ENCODE results near the gene SUFU.

Gene SUFU

GRCh38 chr10:102470579-102471546 is 32.9 kb upstream of the SUFU start:
- no peak overlapping the region for H3K27ac Mint-ChIP-seq
- H3K4me3 Mint-ChIP-seq, result no peak overlapping the region
- no peaks in the 10 kb centered on the region for H3K27me3 Mint-ChIP-seq

DNA sequence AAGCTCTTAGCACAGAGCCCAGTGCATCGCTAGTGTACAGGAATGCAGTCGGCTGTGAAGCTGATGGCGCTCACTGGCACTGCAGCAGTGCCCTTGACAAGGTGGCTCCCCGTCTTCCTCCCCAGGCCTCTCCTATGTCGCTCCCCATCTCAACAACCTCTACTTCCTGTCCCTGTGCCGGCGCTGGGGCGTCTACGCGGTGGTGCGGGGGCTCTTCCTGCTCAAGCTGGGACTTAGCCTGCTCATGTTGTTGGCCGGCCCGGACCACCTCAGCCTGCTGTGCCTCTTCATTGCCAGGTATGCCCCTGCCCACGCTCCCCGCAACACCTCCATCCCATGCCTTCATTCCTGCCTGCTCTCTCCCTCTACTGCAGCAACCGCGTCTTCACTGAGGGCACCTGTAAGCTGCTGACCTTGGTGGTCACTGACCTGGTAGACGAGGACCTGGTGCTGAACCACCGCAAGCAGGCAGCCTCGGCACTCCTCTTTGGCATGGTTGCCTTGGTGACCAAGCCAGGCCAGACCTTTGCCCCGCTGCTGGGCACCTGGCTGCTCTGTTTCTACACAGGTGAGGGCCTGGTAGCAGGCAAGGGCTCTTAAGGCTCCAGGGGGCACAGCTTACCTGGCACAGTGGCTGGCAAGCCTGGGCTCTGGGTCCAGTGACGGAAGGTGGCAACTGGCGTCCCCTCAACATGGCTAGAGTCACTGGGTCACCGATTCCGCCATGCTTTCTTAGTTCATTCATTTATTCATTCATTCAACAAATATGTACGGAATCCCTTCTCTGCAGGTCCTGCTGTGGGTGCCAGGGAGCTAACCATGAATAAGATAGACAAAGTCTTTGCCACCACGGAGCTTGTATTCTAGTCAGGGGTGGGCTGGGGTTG is 30.1 kb upstream of the SUFU start:
- peak overlapping the region; percentile 78 for H3K27ac Mint-ChIP-seq
- peaks cover 21% of the 10 kb centered on the region for H3K4me1 Mint-ChIP-seq (ENCODE audit: low read depth)
- no peak overlapping the region for H3K4me3 Mint-ChIP-seq
- peaks cover 23% of the 10 kb centered on the region for H3K36me3 Mint-ChIP-seq (ENCODE audit: low read depth)
- H3K9me3 Mint-ChIP-seq, result no peaks in the 10 kb centered on the region
- H3K27me3 Mint-ChIP-seq, result no peaks in the 10 kb centered on the region

More at GRCh38 chr10:102470579-102471546, 32.9 kb upstream of the SUFU start:
- Mint-ChIP-seq H3K36me3 (ENCODE audit: low read depth) (peaks cover 25% of the 10 kb centered on the region), H3K9me3 (no peaks in the 10 kb centered on the region), H3K4me1 (ENCODE audit: low read depth) (peaks cover 12% of the 10 kb centered on the region)

DNA sequence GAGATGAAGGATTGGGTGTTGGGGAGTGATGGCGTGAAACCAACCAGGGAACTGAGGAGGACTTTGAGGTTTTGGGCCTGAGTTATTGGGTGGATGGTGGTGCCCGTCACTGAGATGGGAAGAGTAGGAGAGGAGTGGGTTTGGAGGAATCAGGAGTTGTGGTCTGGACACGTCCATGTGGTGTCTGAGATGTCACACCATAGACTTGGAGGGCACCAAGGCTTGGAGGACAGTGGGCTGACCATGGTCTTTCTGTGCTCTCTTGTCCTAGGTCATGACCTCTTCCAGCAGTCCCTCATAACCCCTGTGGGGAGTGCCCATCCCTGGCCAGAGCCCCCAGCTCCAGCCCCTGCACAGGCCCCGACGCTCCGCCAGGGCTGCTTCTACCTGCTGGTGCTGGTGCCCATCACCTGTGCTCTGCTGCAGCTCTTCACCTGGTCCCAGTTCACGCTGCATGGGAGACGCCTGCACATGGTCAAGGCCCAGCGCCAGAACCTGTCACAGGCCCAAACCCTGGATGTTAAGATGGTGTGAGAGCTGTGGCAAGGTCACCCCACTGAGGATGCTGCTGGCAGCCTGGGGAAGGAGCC is 28.2 kb upstream of the SUFU start:
- Mint-ChIP-seq H3K27ac (no peak overlapping the region), H3K9me3 (no peaks in the 10 kb centered on the region), H3K4me1 (ENCODE audit: low read depth) (peaks cover 27% of the 10 kb centered on the region), H3K27me3 (no peaks in the 10 kb centered on the region), H3K36me3 (ENCODE audit: low read depth) (peaks cover 20% of the 10 kb centered on the region), H3K4me3 (no peak overlapping the region)

GRCh38 chr10:102476466-102477141 is 27.2 kb upstream of the SUFU start:
- Mint-ChIP-seq H3K4me1 (ENCODE audit: low read depth) (peaks cover 27% of the 10 kb centered on the region), H3K4me3 (no peak overlapping the region), H3K36me3 (ENCODE audit: low read depth) (peaks cover 20% of the 10 kb centered on the region), H3K27me3 (no peaks in the 10 kb centered on the region), H3K27ac (peak overlapping the region; percentile 58), H3K9me3 (no peaks in the 10 kb centered on the region)

GRCh38 chr10:102479651-102480050 is 24.1 kb upstream of the SUFU start:
- no peak overlapping the region for H3K27ac Mint-ChIP-seq
- H3K36me3 Mint-ChIP-seq (ENCODE audit: low read depth), result peaks cover 25% of the 10 kb centered on the region
- no peaks in the 10 kb centered on the region for H3K27me3 Mint-ChIP-seq
- H3K4me3 Mint-ChIP-seq, result no peak overlapping the region
- peaks cover 15% of the 10 kb centered on the region for H3K4me1 Mint-ChIP-seq (ENCODE audit: low read depth)
- no peaks in the 10 kb centered on the region for H3K9me3 Mint-ChIP-seq

DNA sequence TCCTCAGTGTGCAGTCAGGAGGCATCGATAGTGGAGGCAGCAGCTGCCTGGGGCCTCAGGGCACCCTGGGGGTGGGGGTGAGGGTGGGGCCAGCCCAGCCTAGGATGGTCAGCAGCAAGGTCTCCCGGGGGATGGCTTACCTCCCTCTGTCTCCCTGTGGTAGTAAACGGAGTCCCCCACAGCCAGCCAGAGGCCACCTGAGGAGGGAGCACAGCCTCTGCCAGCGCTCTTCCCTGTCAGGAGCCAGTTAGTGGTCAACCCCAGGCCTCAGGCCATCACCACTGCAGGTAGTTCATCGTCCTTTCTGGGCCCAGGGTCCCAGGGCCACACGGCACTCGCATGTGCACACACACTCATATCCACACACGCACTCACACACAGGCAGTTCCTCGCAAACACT is 23.4 kb upstream of the SUFU start:
- Mint-ChIP-seq H3K4me3 (no peak overlapping the region), H3K9me3 (no peaks in the 10 kb centered on the region)

GRCh38 chr10:102484021-102484420 is 19.8 kb upstream of the SUFU start:
- H3K27me3 Mint-ChIP-seq, result no peaks in the 10 kb centered on the region
- peaks cover 3% of the 10 kb centered on the region for H3K4me1 Mint-ChIP-seq (ENCODE audit: low read depth)

More for the DNA sequence above, 23.4 kb upstream of the SUFU start:
- H3K27ac Mint-ChIP-seq, result no peak overlapping the region
- H3K4me1 Mint-ChIP-seq (ENCODE audit: low read depth), result peaks cover 15% of the 10 kb centered on the region
- no peaks in the 10 kb centered on the region for H3K27me3 Mint-ChIP-seq
- peaks cover 25% of the 10 kb centered on the region for H3K36me3 Mint-ChIP-seq (ENCODE audit: low read depth)

GRCh38 chr10:102485093-102485784 is 18.5 kb upstream of the SUFU start:
- no peak overlapping the region for H3K27ac Mint-ChIP-seq
- no peak overlapping the region for H3K4me3 Mint-ChIP-seq
- peaks cover 43% of the 10 kb centered on the region for H3K36me3 Mint-ChIP-seq (ENCODE audit: low read depth)
- no peaks in the 10 kb centered on the region for H3K27me3 Mint-ChIP-seq
- no peaks in the 10 kb centered on the region for H3K4me1 Mint-ChIP-seq (ENCODE audit: low read depth)
- no peaks in the 10 kb centered on the region for H3K9me3 Mint-ChIP-seq

More at GRCh38 chr10:102484021-102484420, 19.8 kb upstream of the SUFU start:
- no peak overlapping the region for H3K27ac Mint-ChIP-seq
- H3K36me3 Mint-ChIP-seq (ENCODE audit: low read depth), result peaks cover 39% of the 10 kb centered on the region
- no peak overlapping the region for H3K4me3 Mint-ChIP-seq
- no peaks in the 10 kb centered on the region for H3K9me3 Mint-ChIP-seq

- H3K36me3 Mint-ChIP-seq (ENCODE audit: low read depth), result peaks cover 26% of the 10 kb centered on the region
- H3K9me3 Mint-ChIP-seq, result no peaks in the 10 kb centered on the region
- H3K27ac Mint-ChIP-seq, result peak overlapping the region; percentile 19
- no peak overlapping the region for H3K4me3 Mint-ChIP-seq
- peaks cover 10% of the 10 kb centered on the region for H3K4me1 Mint-ChIP-seq (ENCODE audit: low read depth)
- H3K27me3 Mint-ChIP-seq, result no peaks in the 10 kb centered on the region
Observed at GRCh38 chr10:102491136-102491535, 12.6 kb upstream of the SUFU start.

- Mint-ChIP-seq H3K36me3 (ENCODE audit: low read depth) (peaks cover 22% of the 10 kb centered on the region), H3K27ac (peak overlapping the region; percentile 61), H3K9me3 (no peaks in the 10 kb centered on the region), H3K27me3 (no peaks in the 10 kb centered on the region), H3K4me1 (ENCODE audit: low read depth) (peaks cover 15% of the 10 kb centered on the region), H3K4me3 (no peak overlapping the region)
Observed at GRCh38 chr10:102492344-102492939, 11.3 kb upstream of the SUFU start.

- Mint-ChIP-seq H3K4me3 (no peak overlapping the region), H3K9me3 (no peaks in the 10 kb centered on the region), H3K4me1 (ENCODE audit: low read depth) (peaks cover 15% of the 10 kb centered on the region), H3K27ac (peak overlapping the region; percentile 61), H3K36me3 (ENCODE audit: low read depth) (peaks cover 18% of the 10 kb centered on the region), H3K27me3 (no peaks in the 10 kb centered on the region)
Observed at GRCh38 chr10:102492983-102493382, 10.8 kb upstream of the SUFU start.

- Mint-ChIP-seq H3K36me3 (ENCODE audit: low read depth) (peaks cover 16% of the 10 kb centered on the region), H3K9me3 (no peaks in the 10 kb centered on the region), H3K4me3 (no peak overlapping the region), H3K27ac (no peak overlapping the region), H3K4me1 (ENCODE audit: low read depth) (peaks cover 21% of the 10 kb centered on the region), H3K27me3 (no peaks in the 10 kb centered on the region)
Observed at GRCh38 chr10:102493771-102494170, 10.0 kb upstream of the SUFU start.

- Mint-ChIP-seq H3K9me3 (no peaks in the 10 kb centered on the region), H3K4me3 (no peak overlapping the region), H3K27ac (no peak overlapping the region), H3K4me1 (ENCODE audit: low read depth) (peaks cover 31% of the 10 kb centered on the region), H3K27me3 (no peaks in the 10 kb centered on the region), H3K36me3 (ENCODE audit: low read depth) (peaks cover 5% of the 10 kb centered on the region)
Observed at GRCh38 chr10:102497545-102497944, 6.2 kb upstream of the SUFU start.
